Kidney epithelial cell (primary cell): ENCODE data around the gene PRRX1. TPM values are rescaled to one million over a fixed set of nuclear protein-coding genes. Genes with fewer than 3 reads are reported as not detected.

Experiments used
- DNase-seq: peaks from one replicate; pipeline ENCODE4 v3.0.0-alpha.2; 2010; ENCODE audit warnings: low read depth
- H3K27me3 ChIP-seq: 2 replicates; pipeline ENCODE4 v1.6.0; 2011; ENCODE audit warnings: low read length; ENCODE audit not compliant: control insufficient read depth, insufficient read depth
- H3K36me3 ChIP-seq: 2 replicates; pipeline ENCODE4 v1.5.1; 2011; ENCODE audit warnings: low read length; ENCODE audit not compliant: control insufficient read depth, insufficient read depth
- H3K4me3 ChIP-seq: 2 replicates; pipeline ENCODE4 v1.5.1; 2011; ENCODE audit warnings: low read depth, mild to moderate bottlenecking, control low read depth, low read length
- total RNA-seq: library from RNA; depleted of rRNA; stranded (reverse); fragments of >200 nt; gene quantifications from 2 replicates; pipeline ENCODE4 v1.2.3, GENCODE V29; 2015
- TF ChIP-seq, protein P1 (sequence below): IDR thresholded peaks from 2 replicates; pipeline ENCODE4 v1.5.1; 2011; ENCODE audit warnings: mild to moderate bottlenecking, moderate library complexity, low read length, control low read depth, inconsistent platforms; ENCODE audit not compliant: insufficient read depth, poor library complexity, severe bottlenecking

PRRX1 gene
- total RNA-seq, 1 donor from 2014 or later, result 2.9 TPM

DNA sequence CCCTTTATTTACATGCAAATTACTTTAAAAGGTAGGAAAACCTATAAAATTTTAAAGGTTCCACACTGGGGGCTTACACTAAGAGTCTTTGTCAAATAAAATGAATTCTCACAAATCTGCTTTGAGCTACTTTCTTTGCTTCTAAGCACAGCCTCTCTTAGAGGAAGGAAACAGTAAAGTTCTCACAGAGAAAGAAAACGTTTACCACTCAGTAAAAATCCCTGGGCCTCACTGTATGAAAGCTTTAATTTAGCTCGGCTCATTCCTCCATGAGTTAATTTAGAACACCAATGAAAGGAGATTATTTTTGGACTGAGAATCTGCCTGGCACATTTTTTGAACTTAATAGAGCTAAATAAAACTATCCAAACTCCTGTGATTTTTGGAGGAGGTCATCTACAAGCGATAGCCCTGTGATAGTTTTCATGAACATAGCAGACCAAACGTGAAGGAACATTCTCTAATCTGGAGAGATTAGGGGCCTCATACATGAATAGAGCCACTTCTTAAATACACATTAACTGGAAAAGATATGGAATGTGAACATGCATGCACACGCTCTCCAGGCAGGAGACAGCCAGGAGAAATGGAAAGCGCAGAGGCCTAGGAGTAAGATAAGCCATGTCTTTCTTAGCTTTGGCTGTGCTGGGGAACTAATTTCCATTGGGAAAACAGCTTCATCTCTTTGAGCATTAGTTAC, 32.8 kb downstream of the PRRX1 start:
- no peaks in the 10 kb centered on the region for H3K36me3 ChIP-seq
- TF ChIP-seq, protein P1, sequence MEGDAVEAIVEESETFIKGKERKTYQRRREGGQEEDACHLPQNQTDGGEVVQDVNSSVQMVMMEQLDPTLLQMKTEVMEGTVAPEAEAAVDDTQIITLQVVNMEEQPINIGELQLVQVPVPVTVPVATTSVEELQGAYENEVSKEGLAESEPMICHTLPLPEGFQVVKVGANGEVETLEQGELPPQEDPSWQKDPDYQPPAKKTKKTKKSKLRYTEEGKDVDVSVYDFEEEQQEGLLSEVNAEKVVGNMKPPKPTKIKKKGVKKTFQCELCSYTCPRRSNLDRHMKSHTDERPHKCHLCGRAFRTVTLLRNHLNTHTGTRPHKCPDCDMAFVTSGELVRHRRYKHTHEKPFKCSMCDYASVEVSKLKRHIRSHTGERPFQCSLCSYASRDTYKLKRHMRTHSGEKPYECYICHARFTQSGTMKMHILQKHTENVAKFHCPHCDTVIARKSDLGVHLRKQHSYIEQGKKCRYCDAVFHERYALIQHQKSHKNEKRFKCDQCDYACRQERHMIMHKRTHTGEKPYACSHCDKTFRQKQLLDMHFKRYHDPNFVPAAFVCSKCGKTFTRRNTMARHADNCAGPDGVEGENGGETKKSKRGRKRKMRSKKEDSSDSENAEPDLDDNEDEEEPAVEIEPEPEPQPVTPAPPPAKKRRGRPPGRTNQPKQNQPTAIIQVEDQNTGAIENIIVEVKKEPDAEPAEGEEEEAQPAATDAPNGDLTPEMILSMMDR, result no peak
- no peaks in the 10 kb centered on the region for H3K27me3 ChIP-seq
- no peak for DNase-seq
- no peak overlapping the region for H3K4me3 ChIP-seq

- TF ChIP-seq, protein P1, result no peak
- no peak overlapping the region for H3K4me3 ChIP-seq
- no peaks in the 10 kb centered on the region for H3K27me3 ChIP-seq
- H3K36me3 ChIP-seq, result no peaks in the 10 kb centered on the region
- DNase-seq, result no peak
Measured at GRCh38 chr1:170697316-170697715, 33.4 kb downstream of the PRRX1 start.

DNA sequence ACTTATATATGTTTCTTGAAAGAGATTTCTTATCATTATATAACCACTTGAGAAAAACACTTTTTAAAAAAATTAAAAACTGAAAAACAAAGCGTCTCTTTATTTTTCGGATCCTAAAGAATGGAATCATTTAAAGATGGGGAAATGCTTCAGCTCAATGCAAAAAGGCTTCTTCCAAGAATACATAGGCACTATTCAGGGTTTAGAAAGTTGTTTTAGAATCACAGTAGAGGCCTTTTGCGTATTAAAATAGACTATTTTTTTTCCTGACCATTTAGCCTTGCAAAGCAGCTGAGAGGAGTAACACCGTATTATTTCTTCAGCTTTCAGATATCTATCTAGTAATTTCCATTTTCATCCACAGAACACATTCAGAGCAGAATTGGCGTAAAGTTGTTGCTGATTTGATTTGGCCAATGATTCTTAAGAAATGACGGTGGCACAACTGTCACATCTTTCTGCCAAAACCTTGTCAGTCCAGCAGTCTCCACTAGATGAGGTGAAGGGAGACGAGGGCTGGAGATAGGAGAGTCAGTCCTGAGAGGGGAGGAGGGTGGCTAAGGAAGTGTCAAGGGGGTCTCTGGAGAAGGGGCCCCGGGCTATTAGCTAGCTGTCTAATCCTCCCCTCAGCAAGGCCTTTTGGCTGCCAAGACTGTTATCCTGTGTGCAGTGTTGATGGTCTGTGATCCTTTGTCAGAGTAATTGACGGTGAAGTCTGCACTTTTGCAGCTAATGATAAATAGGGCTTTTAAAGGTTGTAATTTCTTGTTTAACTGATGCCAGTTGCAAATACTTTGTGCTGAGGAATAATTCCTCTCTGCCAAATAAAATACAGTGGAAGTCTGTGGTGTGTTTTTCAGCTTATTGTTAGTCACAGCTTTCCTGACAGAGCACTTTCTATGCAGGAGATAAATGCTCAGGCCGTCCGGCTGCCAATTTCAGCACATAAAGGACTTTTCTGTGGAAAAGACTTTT, 34.7 kb downstream of the PRRX1 start:
- Histone ChIP-seq H3K27me3 (no peaks in the 10 kb centered on the region), H3K36me3 (no peaks in the 10 kb centered on the region), H3K4me3 (no peak overlapping the region)
- TF ChIP-seq, protein P1, result no peak
- no peak for DNase-seq

DNA sequence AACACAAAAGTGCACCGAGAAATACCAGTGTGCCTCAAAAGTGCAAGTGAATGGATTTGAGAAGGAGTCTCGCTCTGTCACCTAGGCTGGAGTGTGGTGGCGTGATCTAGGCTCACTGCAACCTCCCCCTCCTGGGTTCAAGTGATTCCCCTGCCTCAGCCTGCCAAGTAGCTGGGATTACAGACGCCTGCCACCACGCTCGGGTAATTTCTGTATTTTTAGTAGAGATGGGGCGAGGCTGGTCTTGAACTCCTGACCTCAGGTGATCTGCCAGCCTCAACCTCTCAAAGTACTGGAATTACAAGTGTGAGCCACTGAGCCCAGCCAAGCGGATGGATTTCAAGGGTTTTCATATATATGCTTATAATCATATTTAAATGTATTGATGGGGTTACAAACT, 35.8 kb downstream of the PRRX1 start:
- DNase-seq, result no peak
- H3K4me3 ChIP-seq, result no peak overlapping the region
- TF ChIP-seq, protein P1, result no peak
- H3K27me3 ChIP-seq, result no peaks in the 10 kb centered on the region
- H3K36me3 ChIP-seq, result no peaks in the 10 kb centered on the region

- Histone ChIP-seq H3K36me3 (no peaks in the 10 kb centered on the region), H3K4me3 (no peak overlapping the region), H3K27me3 (no peaks in the 10 kb centered on the region)
- TF ChIP-seq, protein P1, result no peak
- no peak for DNase-seq
Measured at GRCh38 chr1:170700842-170701615, 37.1 kb downstream of the PRRX1 start.
